Left kidney (tissue), 2 donors: Measurements from ENCODE around the gene DRICH1. TPM values are rescaled to one million over a fixed set of nuclear protein-coding genes. Genes with fewer than 3 reads are reported as not detected.
A peak's percentile ranks its signal among the peaks of the same experiment; 100 is the strongest.
"Not testable (repeated sequence)": the region's sequence is repeated elsewhere in the genome, so short reads cannot be mapped to it uniquely, and the experiment has no call there.

ENCODE experiments used
- DNase-seq: peaks from one replicate; pipeline ENCODE4 v3.0.0-alpha.2; 2013
- polyA plus RNA-seq: library from polyadenylated mRNA; unstranded; fragments of 120-200 nt; gene quantifications from one replicate; pipeline ENCODE4 v1.2.1, GENCODE V29; 2013; ENCODE audit not compliant: insufficient read length

DRICH1 gene
- polyA plus RNA-seq, 1 donor, result 4.3 TPM

DNA sequence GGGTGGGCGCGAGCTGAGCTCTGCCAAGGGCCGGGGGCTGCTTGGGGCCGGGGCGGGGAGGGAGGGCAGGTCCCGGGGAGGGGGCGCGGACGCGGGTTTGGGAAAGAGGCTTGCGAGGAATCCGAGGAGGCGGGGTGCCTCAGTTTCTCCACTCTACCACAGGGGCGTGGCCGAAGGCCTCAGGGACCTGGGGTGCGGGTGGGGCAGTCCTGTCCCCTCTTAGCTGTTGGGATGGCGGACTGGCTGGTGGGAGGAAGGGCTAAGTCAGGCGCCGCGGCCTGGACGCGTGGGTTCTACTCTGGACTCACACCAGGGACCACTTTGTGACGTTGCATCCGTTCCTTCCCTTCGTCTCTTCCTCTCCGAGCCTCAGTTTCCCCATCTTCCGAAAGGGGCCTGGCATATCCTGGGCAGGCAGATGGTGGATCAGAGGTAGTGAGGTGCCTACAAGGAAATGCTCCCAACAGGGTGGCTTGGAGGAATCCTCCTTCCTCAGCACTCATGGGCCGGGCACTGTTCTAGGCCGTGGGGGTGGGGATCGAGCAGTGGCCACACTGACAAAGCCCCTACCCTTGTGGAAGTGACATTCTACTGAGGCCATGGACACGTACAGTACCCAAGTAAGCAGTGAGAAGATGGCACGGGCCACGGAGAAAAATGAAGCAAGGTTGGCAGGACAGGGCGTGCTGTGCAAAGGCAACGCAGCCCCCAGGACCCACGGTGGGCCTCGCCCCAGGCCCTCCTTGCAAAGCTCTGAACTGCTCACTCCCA is 65.2 kb downstream of the DRICH1 start:
- DNase-seq, result no peak

GRCh38 chr22:23565915-23566704 is 66.0 kb downstream of the DRICH1 start:
- DNase-seq, result peak; percentile 63

DNA sequence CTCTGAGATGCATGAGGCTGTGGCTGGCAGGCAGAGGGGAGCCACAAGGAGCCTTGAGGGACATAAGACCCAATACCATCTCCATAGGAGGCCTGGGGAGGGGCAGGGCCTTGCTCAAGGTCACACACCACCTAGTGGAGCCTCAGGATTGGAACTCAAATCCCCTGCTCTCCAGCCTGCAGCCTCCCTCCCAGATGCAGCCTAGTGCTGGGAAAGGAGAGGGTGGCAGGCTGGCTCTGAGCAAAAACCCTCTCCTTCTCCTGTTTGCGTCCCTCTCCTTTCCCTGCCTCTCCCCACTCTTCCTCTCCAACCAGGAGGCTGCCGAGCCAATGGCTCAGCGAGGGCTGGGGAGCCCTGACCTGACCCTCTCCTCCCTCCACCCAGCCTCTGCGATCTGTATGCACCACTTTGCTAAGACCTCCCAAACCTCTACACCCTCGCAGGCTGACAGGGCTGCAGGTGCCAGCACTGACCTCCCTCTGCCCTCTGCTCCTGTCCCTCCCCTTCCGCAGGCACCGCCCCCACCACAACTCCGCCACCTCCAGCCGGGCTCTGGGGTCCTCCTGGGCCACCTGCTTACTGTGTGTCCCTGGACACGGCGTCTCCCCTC is 66.7 kb downstream of the DRICH1 start:
- DNase-seq, result no peak

DNA sequence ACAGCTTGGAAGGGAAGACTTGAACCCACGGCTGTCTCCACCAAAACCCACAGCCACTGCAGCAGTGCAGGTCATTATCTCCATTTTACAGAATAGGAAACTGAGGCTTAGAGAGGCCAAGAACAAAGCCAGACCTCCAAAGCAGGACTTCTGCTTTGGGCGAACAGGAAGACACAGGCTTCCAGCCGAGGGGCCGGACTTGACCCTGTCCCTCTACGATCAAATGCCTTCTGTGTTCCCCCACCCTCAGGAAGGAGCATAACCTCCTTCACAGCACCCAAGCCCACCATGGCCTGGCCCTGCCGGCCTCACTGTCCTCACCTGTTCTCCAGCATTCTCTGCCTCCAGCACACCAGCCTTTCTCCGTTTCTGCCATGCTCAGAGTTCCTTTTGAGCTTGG is 67.8 kb downstream of the DRICH1 start:
- no peak for DNase-seq

DNA sequence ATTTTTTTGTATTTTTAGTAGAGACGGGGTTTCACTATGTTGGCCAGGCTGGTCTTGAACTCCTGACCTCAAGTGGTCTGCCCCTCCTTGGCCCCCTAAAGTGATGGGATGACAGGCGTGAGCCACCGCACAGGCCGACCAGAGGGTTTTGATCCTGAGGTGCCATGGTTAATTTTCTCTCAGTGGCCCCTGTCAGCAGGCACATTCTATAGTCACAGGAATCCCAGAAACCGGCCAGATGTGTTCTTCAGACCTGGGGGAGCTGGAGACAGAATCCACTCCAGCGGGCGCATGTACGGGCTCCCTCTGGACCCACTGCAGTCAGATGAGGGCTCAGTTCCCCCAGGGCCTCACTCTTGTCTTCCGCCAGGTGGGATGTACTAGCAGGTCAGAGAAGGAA is 69.0 kb downstream of the DRICH1 start:
- DNase-seq, result no peak

GRCh38 chr22:23562186-23562585 is 69.9 kb downstream of the DRICH1 start:
- DNase-seq, result no peak

DNA sequence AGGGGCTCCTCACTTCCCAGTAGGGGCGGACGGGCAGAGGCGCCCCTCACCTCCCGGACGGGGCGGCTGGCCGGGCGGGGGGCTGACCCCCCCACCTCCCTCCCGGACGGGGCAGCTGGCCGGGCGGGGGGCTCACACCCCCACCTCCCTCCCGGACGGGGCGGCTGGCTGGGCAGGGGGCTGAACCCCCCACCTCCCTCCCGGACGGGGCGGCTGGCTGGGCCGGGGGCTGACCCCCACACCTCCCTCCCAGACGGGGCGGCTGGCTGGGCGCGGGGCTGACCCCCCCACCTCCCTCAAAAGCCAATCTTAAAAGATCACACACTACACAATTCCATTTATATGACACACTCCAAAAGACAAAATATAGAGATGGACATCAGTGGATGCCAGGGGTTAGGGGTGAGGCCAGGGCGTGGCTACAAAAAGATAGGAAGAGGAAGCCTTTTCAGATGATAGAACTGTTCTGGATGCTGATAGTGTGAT is 71.1 kb downstream of the DRICH1 start:
- DNase-seq, result not testable (repeated sequence)

GRCh38 chr22:23560215-23560614 is 71.9 kb downstream of the DRICH1 start:
- not testable (repeated sequence) for DNase-seq

Other genes starting within 250 kb of the DRICH1 start
- gene IGLL1, start 52.0 kb downstream of the DRICH1 start, polyA plus RNA-seq, result 0.40 TPM
- 4.7 TPM for gene RGL4, start 58.7 kb upstream of the DRICH1 start, polyA plus RNA-seq
- gene ZNF70, start 118.8 kb upstream of the DRICH1 start, polyA plus RNA-seq, result 8.1 TPM
- gene VPREB3, start 122.1 kb upstream of the DRICH1 start, polyA plus RNA-seq, result not detected
- gene C22orf15, start 130.7 kb upstream of the DRICH1 start, polyA plus RNA-seq, result 2.7 TPM
- gene CHCHD10, start 135.7 kb upstream of the DRICH1 start, polyA plus RNA-seq, result 58.3 TPM
- gene MMP11, start 140.5 kb upstream of the DRICH1 start, polyA plus RNA-seq, result 13.3 TPM
- 187 TPM for gene SMARCB1, start 154.6 kb upstream of the DRICH1 start, polyA plus RNA-seq
- gene DERL3, start 206.7 kb upstream of the DRICH1 start, polyA plus RNA-seq, result 3.2 TPM
- 60.0 TPM for gene SLC2A11, start 225.6 kb upstream of the DRICH1 start, polyA plus RNA-seq